Smooth muscle cell (in vitro differentiated cells): ENCODE results near the gene ACACA. TPM values are rescaled to one million over a fixed set of nuclear protein-coding genes. Genes with fewer than 3 reads are reported as not detected.

Source experiments
- DNase-seq: peaks from one replicate; lab custom pipeline; 2025; ENCODE audit not compliant: unreplicated experiment; lab: John Stamatoyannopoulos, UW
- H2AFZ ChIP-seq: fragments of 200-600 bp; sonication (generic); 2 replicates; pipeline ENCODE4 v1.6.0; 2016; ENCODE audit warnings: antibody characterized with exemption, low read depth, mild to moderate bottlenecking
- H3F3A ChIP-seq: fragments of 200-600 bp; sonication (generic); 2 replicates; pipeline ENCODE4 v1.6.0; 2017; ENCODE audit warnings: antibody characterized with exemption, low read depth
- H3K27ac ChIP-seq: fragments of 200-600 bp; sonication (generic); 2 replicates; pipeline ENCODE4 v1.5.1; 2016; ENCODE audit warnings: low read depth, mild to moderate bottlenecking
- H3K27me3 ChIP-seq: fragments of 200-600 bp; sonication (generic); 2 replicates; pipeline ENCODE4 v1.6.1; 2016; ENCODE audit warnings: low read depth, mild to moderate bottlenecking
- H3K36me3 ChIP-seq: fragments of 200-600 bp; sonication (generic); 2 replicates; pipeline ENCODE4 v1.5.1; 2016; ENCODE audit warnings: low read depth
- H3K4me1 ChIP-seq: fragments of 200-600 bp; sonication (generic); 2 replicates; pipeline ENCODE4 v1.5.1; 2016; ENCODE audit warnings: low read depth
- H3K4me2 ChIP-seq: fragments of 200-600 bp; sonication (generic); 2 replicates; pipeline ENCODE4 v1.6.0; 2016; ENCODE audit warnings: mild to moderate bottlenecking
- H3K4me3 ChIP-seq: fragments of 200-600 bp; sonication (generic); 2 replicates; pipeline ENCODE4 v1.5.1; 2016; ENCODE audit warnings: mild to moderate bottlenecking
- H3K79me2 ChIP-seq: fragments of 200-600 bp; sonication (generic); 2 replicates; pipeline ENCODE4 v1.6.0; 2016; ENCODE audit warnings: low read depth, mild to moderate bottlenecking
- H3K9ac ChIP-seq: fragments of 200-600 bp; sonication (generic); 2 replicates; pipeline ENCODE4 v1.6.0; 2016; ENCODE audit warnings: low read depth
- H3K9me3 ChIP-seq: fragments of 200-600 bp; sonication (generic); replicated peaks from 2 replicates; pipeline ENCODE4 v1.5.1; 2016; ENCODE audit warnings: low read depth
- H4K20me1 ChIP-seq: fragments of 200-600 bp; sonication (generic); 2 replicates; pipeline ENCODE4 v1.6.0; 2016; ENCODE audit warnings: low read depth
- WGBS: methylation state at CpG from one replicate; pipeline ENCODE4 v1.1.7; 2016; ENCODE audit warnings: low lambda C conversion rate; 5-methylcytosine and 5-hydroxymethylcytosine counted together
- polyA plus RNA-seq: library from polyadenylated mRNA; unstranded; fragments of >200 nt; fragmentation: Nextera tagmentation; extraction: Ambion mirVana; gene quantifications from 2 replicates; pipeline ENCODE4 v1.2.1, GENCODE V29; 2016
- total RNA-seq: library from RNA; depleted of rRNA; stranded (reverse); fragments of >200 nt; gene quantifications from 2 replicates; pipeline ENCODE4 v1.2.3, GENCODE V29; 2014
- TF ChIP-seq, protein P1 (sequence below): fragments of 200-600 bp; sonication (generic); IDR thresholded peaks from 2 replicates; pipeline ENCODE4 v1.5.1; 2017; ENCODE audit warnings: borderline replicate concordance, mild to moderate bottlenecking, antibody characterized with exemption; ENCODE audit not compliant: insufficient read depth, poor library complexity, severe bottlenecking

The ACACA gene
- total and polyA plus RNA-seq, 2 experiments from 2014 or later = 16.4 to 33.9 TPM

DNA sequence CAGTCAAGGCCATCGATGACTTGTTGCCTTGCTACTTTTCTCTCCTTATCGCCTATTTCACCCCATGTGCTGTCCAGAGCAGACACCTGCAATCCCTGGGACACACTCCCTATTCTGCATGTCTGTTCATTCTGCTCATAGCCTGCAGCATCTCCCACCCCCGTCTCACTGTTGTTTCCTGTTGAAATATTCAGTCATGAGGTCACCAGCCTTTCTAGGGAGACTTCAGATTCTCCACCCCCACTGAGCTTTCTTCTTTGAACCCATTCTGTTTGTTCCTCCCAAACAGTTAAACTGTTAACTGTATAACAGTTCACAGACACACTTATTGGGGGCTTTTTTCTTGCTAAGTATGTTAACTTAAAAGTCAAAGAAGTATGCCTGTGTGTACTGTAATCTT, 363.4 kb downstream of the ACACA start:
- H3K4me3 ChIP-seq = no peak overlapping the region
- peaks cover 4% of the 10 kb centered on the region for H3K4me1 ChIP-seq
- H3K79me2 ChIP-seq = no peaks in the 10 kb centered on the region
- H3F3A ChIP-seq = no peaks in the 10 kb centered on the region
- H3K4me2 ChIP-seq = no peak overlapping the region
- DNase-seq = no peak
- no peak overlapping the region for H2AFZ ChIP-seq
- H4K20me1 ChIP-seq = peaks cover 21% of the 10 kb centered on the region
- no peaks in the 10 kb centered on the region for H3K9me3 ChIP-seq
- H3K36me3 ChIP-seq = no peaks in the 10 kb centered on the region
- 65% methylated on average over 3 of the region's 3 CpGs for WGBS
- H3K27me3 ChIP-seq = no peaks in the 10 kb centered on the region
- TF ChIP-seq, protein P1, sequence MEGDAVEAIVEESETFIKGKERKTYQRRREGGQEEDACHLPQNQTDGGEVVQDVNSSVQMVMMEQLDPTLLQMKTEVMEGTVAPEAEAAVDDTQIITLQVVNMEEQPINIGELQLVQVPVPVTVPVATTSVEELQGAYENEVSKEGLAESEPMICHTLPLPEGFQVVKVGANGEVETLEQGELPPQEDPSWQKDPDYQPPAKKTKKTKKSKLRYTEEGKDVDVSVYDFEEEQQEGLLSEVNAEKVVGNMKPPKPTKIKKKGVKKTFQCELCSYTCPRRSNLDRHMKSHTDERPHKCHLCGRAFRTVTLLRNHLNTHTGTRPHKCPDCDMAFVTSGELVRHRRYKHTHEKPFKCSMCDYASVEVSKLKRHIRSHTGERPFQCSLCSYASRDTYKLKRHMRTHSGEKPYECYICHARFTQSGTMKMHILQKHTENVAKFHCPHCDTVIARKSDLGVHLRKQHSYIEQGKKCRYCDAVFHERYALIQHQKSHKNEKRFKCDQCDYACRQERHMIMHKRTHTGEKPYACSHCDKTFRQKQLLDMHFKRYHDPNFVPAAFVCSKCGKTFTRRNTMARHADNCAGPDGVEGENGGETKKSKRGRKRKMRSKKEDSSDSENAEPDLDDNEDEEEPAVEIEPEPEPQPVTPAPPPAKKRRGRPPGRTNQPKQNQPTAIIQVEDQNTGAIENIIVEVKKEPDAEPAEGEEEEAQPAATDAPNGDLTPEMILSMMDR = no peak
- H3K27ac ChIP-seq = no peak overlapping the region
- H3K9ac ChIP-seq = no peak overlapping the region

DNA sequence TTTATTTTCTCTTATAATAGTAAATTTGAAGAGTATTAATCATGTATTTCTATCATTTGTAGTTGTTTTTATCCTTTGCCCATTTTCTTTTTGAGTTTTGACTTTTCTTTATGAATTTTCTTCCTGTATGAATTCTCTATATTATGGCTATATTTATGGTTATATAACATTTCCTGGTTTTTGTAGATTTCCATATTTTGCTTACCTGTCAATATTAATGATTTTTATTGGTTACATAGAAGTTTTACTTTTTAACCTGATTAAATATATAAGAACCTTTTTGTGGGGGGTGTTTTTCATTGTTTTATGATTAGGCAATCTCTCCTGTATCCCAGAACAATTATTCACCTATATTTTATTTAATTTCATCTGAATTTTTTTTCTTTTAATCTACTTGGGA, 364.7 kb downstream of the ACACA start:
- no peaks in the 10 kb centered on the region for H3K36me3 ChIP-seq
- DNase-seq = no peak
- H3K27me3 ChIP-seq = no peaks in the 10 kb centered on the region
- H3K4me2 ChIP-seq = no peak overlapping the region
- TF ChIP-seq, protein P1 = no peak
- H3K4me3 ChIP-seq = no peak overlapping the region
- peaks cover 11% of the 10 kb centered on the region for H4K20me1 ChIP-seq
- no peaks in the 10 kb centered on the region for H3F3A ChIP-seq
- H3K79me2 ChIP-seq = no peaks in the 10 kb centered on the region
- H3K9me3 ChIP-seq = no peaks in the 10 kb centered on the region
- peaks cover 4% of the 10 kb centered on the region for H3K4me1 ChIP-seq
- no peak overlapping the region for H3K9ac ChIP-seq
- no peak overlapping the region for H2AFZ ChIP-seq
- no peak overlapping the region for H3K27ac ChIP-seq

DNA sequence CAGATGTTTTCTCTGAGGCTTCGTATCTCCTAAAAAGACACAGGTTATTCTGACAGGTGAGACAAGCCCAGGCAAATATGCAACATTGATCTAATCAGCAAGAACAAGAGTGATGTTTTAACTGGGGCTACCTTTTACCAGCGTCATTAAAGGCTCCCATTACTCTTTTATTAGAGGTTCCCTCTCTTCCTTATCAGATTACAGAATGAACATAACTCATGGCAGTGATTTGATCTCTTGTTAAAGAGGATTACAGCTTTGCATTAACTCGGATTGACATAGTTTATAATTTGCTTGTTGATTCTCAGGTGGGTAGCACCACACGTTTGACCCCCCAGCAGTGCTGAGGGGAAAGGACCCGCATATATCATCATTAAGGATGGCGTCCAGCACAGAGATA, 367.4 kb downstream of the ACACA start:
- WGBS = 65% methylated on average over 6 of the region's 6 CpGs
- Histone ChIP-seq H3K4me3 (no peak overlapping the region), H3K4me2 (no peak overlapping the region), H3K27me3 (no peaks in the 10 kb centered on the region), H3K4me1 (no peaks in the 10 kb centered on the region), H3K79me2 (no peaks in the 10 kb centered on the region), H3F3A (no peaks in the 10 kb centered on the region), H3K27ac (no peak overlapping the region), H3K36me3 (peaks cover 2% of the 10 kb centered on the region), H2AFZ (no peak overlapping the region), H3K9me3 (no peaks in the 10 kb centered on the region), H3K9ac (no peak overlapping the region), H4K20me1 (peaks cover 11% of the 10 kb centered on the region)
- DNase-seq = no peak
- TF ChIP-seq, protein P1 = no peak

DNA sequence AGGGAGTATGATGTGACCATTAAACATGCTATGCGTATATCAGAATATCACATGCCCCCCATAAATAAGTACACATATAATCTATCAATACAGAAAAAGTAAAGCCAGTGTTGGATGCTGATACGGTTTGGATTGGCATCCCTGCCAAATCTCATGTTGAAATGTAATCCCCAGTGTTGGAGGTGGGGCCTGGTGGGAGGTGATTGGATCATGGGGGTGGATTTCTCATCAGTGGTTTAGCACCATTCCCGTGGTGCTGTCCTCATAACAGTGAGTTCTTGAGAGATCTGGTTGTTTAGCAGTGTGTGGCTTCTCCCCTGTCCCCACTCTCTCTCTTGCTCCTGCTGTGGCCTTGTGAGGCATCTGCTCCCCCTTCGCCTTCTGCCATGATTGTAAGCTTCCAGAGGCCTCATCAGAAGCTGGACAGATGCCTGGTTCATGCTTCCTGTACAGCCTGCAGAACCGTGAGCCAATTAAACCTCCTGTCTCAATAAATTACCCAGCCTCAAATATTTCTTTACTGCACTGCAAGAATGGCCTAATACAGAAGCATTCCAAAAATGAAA, 369.0 kb downstream of the ACACA start:
- Histone ChIP-seq H3K4me3 (no peak overlapping the region), H3K4me2 (no peak overlapping the region), H3K79me2 (no peaks in the 10 kb centered on the region), H3K36me3 (peaks cover 2% of the 10 kb centered on the region), H3K27me3 (no peaks in the 10 kb centered on the region), H3K4me1 (no peaks in the 10 kb centered on the region), H3F3A (no peaks in the 10 kb centered on the region), H2AFZ (no peak overlapping the region), H3K9me3 (no peaks in the 10 kb centered on the region), H3K27ac (no peak overlapping the region), H4K20me1 (peaks cover 11% of the 10 kb centered on the region), H3K9ac (no peak overlapping the region)
- 89% methylated on average over 5 of the region's 5 CpGs for WGBS
- TF ChIP-seq, protein P1 = no peak
- DNase-seq = no peak
